Peyer's patch (tissue), 4 donors: Measurements from ENCODE around the gene MYD88.
"Not testable (repeated sequence)": the region's sequence is repeated elsewhere in the genome, so short reads cannot be mapped to it uniquely, and the experiment has no call there.

Experiments used
- CTCF ChIP-seq, 6 experiments: fragments of 450-650 bp in 4 of 6; fragments of 200-600 bp in 2 of 6; sonication (generic) in 1 of 6; IDR thresholded peaks; one replicate each; pipeline ENCODE4 v1.5.1; 2017 to 2019; ENCODE audit warnings: antibody characterized with exemption in 6 of 6, mild to moderate bottlenecking in 3 of 6, moderate library complexity in 1 of 6
- POLR2A ChIP-seq, 2 donors: fragments of 450-650 bp; IDR thresholded peaks; one replicate each; pipeline ENCODE4 v1.5.1; 2017; ENCODE audit warnings: antibody characterized with exemption in 2 of 2, mild to moderate bottlenecking in 2 of 2, moderate library complexity in 2 of 2

GRCh38 chr3:38134517-38135143, 3.8 kb upstream of the MYD88 start:
- TF ChIP-seq CTCF, POLR2A (IDR thresholded peaks at IDR 0.05): not testable (repeated sequence)
